Astrocyte (in vitro differentiated cells and primary cell): ENCODE data around the gene SPOCK2. TPM values are rescaled to one million over a fixed set of nuclear protein-coding genes. Genes with fewer than 3 reads are reported as not detected.

Experiments used
- DNase-seq: peaks from one replicate; pipeline ENCODE4 v3.0.0-alpha.2; 2010; ENCODE audit warnings: low read depth
- FAIRE-seq: peaks from 2 replicates; lab custom pipeline; 2011; peaks lifted over from hg19 to GRCh38; lab: Jason Lieb, UNC
- H2AFZ ChIP-seq: 2 replicates; pipeline ENCODE4 v1.6.0; 2012; ENCODE audit warnings: low read depth, low read length, inconsistent platforms
- H3K27ac ChIP-seq: 2 replicates; pipeline ENCODE4 v1.5.1; 2011; ENCODE audit warnings: low read depth, low read length, inconsistent platforms
- H3K27me3 ChIP-seq: 2 replicates; pipeline ENCODE4 v1.6.0; 2011; ENCODE audit warnings: low read length, inconsistent platforms; ENCODE audit not compliant: insufficient read depth
- H3K36me3 ChIP-seq: 2 replicates; pipeline ENCODE4 v1.5.1; 2011; ENCODE audit warnings: low read length, inconsistent platforms; ENCODE audit not compliant: insufficient read depth
- H3K4me1 ChIP-seq: 2 replicates; pipeline ENCODE4 v1.5.1; 2011; ENCODE audit warnings: low read length, inconsistent platforms; ENCODE audit not compliant: insufficient read depth
- H3K4me2 ChIP-seq: 2 replicates; pipeline ENCODE4 v1.6.0; 2012; ENCODE audit warnings: low read length, inconsistent platforms
- H3K4me3 ChIP-seq: 2 replicates; pipeline ENCODE4 v1.5.1; 2011; ENCODE audit warnings: low read depth, mild to moderate bottlenecking, low read length, inconsistent platforms; ENCODE audit not compliant: insufficient read depth
- H3K79me2 ChIP-seq: 2 replicates; pipeline ENCODE4 v1.6.0; 2012; ENCODE audit warnings: mild to moderate bottlenecking, low read length, inconsistent platforms; ENCODE audit not compliant: insufficient read depth
- H3K9ac ChIP-seq: 2 replicates; pipeline ENCODE4 v1.6.0; 2012; ENCODE audit warnings: mild to moderate bottlenecking, low read length, inconsistent platforms
- H3K9me3 ChIP-seq: 2 replicates; pipeline ENCODE4 v1.5.1; 2012; ENCODE audit warnings: low read depth, mild to moderate bottlenecking, low read length, inconsistent platforms; ENCODE audit not compliant: insufficient read depth
- H4K20me1 ChIP-seq: 2 replicates; pipeline ENCODE4 v1.6.0; 2012; ENCODE audit warnings: low read length, inconsistent platforms; ENCODE audit not compliant: insufficient read depth
- H3K27ac Mint-ChIP-seq: one replicate; pipeline ENCODE4 v1.8.0; 2021; ENCODE audit warnings: mild to moderate bottlenecking, mixed read lengths; ENCODE audit not compliant: unreplicated experiment
- H3K27me3 Mint-ChIP-seq: one replicate; pipeline ENCODE4 v1.8.0; 2021; ENCODE audit warnings: low read depth, mixed read lengths; ENCODE audit not compliant: unreplicated experiment
- H3K36me3 Mint-ChIP-seq: one replicate; pipeline ENCODE4 v1.8.0; 2021; ENCODE audit warnings: low read depth, mixed read lengths; ENCODE audit not compliant: unreplicated experiment
- H3K4me1 Mint-ChIP-seq: one replicate; pipeline ENCODE4 v1.8.0; 2021; ENCODE audit warnings: low read depth, mixed read lengths; ENCODE audit not compliant: unreplicated experiment
- H3K4me3 Mint-ChIP-seq: one replicate; pipeline ENCODE4 v1.8.0; 2021; ENCODE audit warnings: mild to moderate bottlenecking, moderate library complexity, mixed read lengths; ENCODE audit not compliant: unreplicated experiment
- H3K9me3 Mint-ChIP-seq: one replicate; pipeline ENCODE4 v1.8.0; 2021; ENCODE audit warnings: mild to moderate bottlenecking, mixed read lengths; ENCODE audit not compliant: unreplicated experiment
- CTCF ChIP-seq: IDR thresholded peaks from 2 replicates; pipeline ENCODE4 v1.5.1; 2011; ENCODE audit warnings: low read depth, mild to moderate bottlenecking, inconsistent platforms, low read length, moderate library complexity; ENCODE audit not compliant: insufficient read depth
- EZH2 ChIP-seq: IDR thresholded peaks from 2 replicates; pipeline ENCODE4 v1.6.1; 2012; ENCODE audit warnings: mild to moderate bottlenecking, low read length, inconsistent platforms; ENCODE audit not compliant: insufficient read depth
- total RNA-seq: library from RNA; stranded (reverse); gene quantifications from 2 replicates; pipeline ENCODE4 v1.2.1, GENCODE V29; 2021

SPOCK2 gene
- total RNA-seq, 1 donor from 2014 or later = 0.89 TPM

GRCh38 chr10:72019085-72019876, 69.1 kb downstream of the SPOCK2 start:
- H2AFZ ChIP-seq = no peak overlapping the region
- no peak overlapping the region for H3K27ac ChIP-seq
- H3K36me3 ChIP-seq = no peaks in the 10 kb centered on the region
- Mint-ChIP-seq H3K4me3 (no peak overlapping the region), H3K4me1 (peaks cover 18% of the 10 kb centered on the region), H3K27me3 (no peaks in the 10 kb centered on the region), H3K27ac (no peak overlapping the region), H3K9me3 (peaks cover 5% of the 10 kb centered on the region), H3K36me3 (no peaks in the 10 kb centered on the region)
- no peak overlapping the region for H3K9ac ChIP-seq
- no peaks in the 10 kb centered on the region for H4K20me1 ChIP-seq
- H3K79me2 ChIP-seq = no peaks in the 10 kb centered on the region
- DNase-seq (no peak), FAIRE-seq (no peak)
- TF ChIP-seq CTCF (no peak), EZH2 (no peak)
- H3K4me3 ChIP-seq = no peak overlapping the region
- peaks cover 2% of the 10 kb centered on the region for H3K27me3 ChIP-seq
- H3K4me2 ChIP-seq = no peak overlapping the region
- H3K4me1 ChIP-seq = peaks cover 13% of the 10 kb centered on the region
- no peaks in the 10 kb centered on the region for H3K9me3 ChIP-seq

DNA sequence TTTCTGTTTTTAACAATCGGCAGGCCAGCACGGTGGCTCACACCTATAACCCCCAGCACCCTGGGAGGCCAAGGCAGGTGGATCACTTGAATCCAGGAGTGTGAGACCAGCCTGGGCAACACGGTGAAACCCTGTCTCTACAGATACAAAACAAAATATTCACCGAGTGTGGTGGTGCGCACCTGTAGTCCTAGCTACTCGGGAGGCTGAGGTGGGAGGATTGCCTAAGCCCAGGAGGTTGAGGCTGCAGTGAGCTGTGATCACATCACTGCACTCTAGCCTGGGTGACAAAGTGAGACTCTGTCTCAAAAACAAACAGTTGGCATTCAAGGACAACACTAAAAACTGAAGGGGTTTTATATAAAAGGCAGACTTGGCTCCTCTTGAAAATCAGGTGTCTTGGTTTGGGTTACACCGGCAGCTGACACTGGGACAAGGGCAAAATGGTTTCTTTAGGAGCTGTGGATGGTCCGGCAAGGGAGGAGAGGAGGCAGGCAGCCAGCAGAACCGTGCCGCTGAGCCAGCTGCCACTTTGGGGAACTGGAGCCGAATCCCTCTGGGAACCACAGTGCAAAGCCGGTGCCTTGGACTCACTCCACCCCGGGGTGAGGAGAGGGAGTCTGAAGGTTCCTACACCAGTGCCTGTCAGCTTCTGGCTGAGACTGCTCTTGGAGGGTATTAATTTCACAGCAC, 71.6 kb downstream of the SPOCK2 start:
- no peak overlapping the region for H3K4me3 ChIP-seq
- no peak overlapping the region for H2AFZ ChIP-seq
- Mint-ChIP-seq H3K27me3 (no peaks in the 10 kb centered on the region), H3K36me3 (peaks cover 8% of the 10 kb centered on the region), H3K4me3 (no peak overlapping the region), H3K27ac (no peak overlapping the region), H3K9me3 (peaks cover 5% of the 10 kb centered on the region), H3K4me1 (peaks cover 20% of the 10 kb centered on the region)
- TF ChIP-seq CTCF (no peak), EZH2 (no peak)
- H4K20me1 ChIP-seq = no peaks in the 10 kb centered on the region
- H3K9ac ChIP-seq = no peak overlapping the region
- peaks cover 2% of the 10 kb centered on the region for H3K27me3 ChIP-seq
- DNase-seq (no peak), FAIRE-seq (no peak)
- H3K4me1 ChIP-seq = peaks cover 13% of the 10 kb centered on the region
- H3K9me3 ChIP-seq = no peaks in the 10 kb centered on the region
- peak overlapping the region; percentile 62 for H3K4me2 ChIP-seq
- no peak overlapping the region for H3K27ac ChIP-seq
- H3K36me3 ChIP-seq = no peaks in the 10 kb centered on the region
- H3K79me2 ChIP-seq = no peaks in the 10 kb centered on the region

DNA sequence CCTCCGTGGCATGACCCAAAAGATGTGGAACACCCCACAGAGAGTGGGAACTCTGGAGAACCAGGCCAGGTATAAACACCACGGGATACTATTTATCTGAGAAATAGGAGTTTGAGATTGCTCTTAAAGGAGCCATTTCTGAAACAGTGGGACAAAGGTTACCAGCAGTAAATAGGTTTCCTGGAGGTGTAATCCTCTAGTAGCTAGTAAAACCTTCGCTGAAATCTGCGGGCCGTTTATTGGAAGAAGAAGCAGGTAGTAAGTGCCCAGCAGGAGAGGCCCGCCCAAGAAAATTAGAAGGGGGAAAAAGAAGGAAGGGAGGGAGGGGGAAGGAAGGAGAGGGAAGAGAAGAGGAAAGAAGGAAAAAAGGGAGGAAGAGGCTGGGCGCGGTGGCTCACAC, 72.5 kb downstream of the SPOCK2 start:
- no peak overlapping the region for H3K27ac Mint-ChIP-seq

More for the DNA sequence above, 72.5 kb downstream of the SPOCK2 start:
- H3K4me1 ChIP-seq = peaks cover 13% of the 10 kb centered on the region
- Mint-ChIP-seq H3K4me1 (peaks cover 20% of the 10 kb centered on the region), H3K27me3 (no peaks in the 10 kb centered on the region), H3K4me3 (no peak overlapping the region), H3K9me3 (peaks cover 5% of the 10 kb centered on the region), H3K36me3 (peaks cover 14% of the 10 kb centered on the region)
- TF ChIP-seq EZH2 = no peak
- no peak for TF ChIP-seq CTCF
- no peak overlapping the region for H2AFZ ChIP-seq
- no peak overlapping the region for H3K9ac ChIP-seq
- H3K27me3 ChIP-seq = peaks cover 2% of the 10 kb centered on the region
- H3K9me3 ChIP-seq = no peaks in the 10 kb centered on the region
- no peak overlapping the region for H3K4me2 ChIP-seq
- H3K36me3 ChIP-seq = no peaks in the 10 kb centered on the region
- no peak overlapping the region for H3K4me3 ChIP-seq
- no peaks in the 10 kb centered on the region for H4K20me1 ChIP-seq
- no peak for FAIRE-seq
- peaks cover 2% of the 10 kb centered on the region for H3K79me2 ChIP-seq
- no peak for DNase-seq
- no peak overlapping the region for H3K27ac ChIP-seq
